Breast epithelium (tissue), 4 donors: ENCODE measurements around the gene STAT3. TPM values are rescaled to one million over a fixed set of nuclear protein-coding genes. Genes with fewer than 3 reads are reported as not detected.

Source experiments
- DNase-seq, 2 donors: peaks; one replicate each; pipeline ENCODE4 v3.0.0-alpha.2; 2019; ENCODE audit warnings: low spot score in 2 of 2
- H3K27ac ChIP-seq, 2 donors: fragments of 200-600 bp; sonication (generic) in 1 of 2; one replicate each; pipeline ENCODE4 v1.5.1; 2016 to 2019; ENCODE audit warnings: mild to moderate bottlenecking in 1 of 2
- H3K27me3 ChIP-seq, 2 donors: fragments of 200-600 bp; sonication (generic) in 1 of 2; one replicate each; pipeline versions ENCODE4 v1.5.1 to v1.6.0; 2017 to 2019; ENCODE audit warnings: control low read depth in 1 of 2, mild to moderate bottlenecking in 1 of 2
- H3K36me3 ChIP-seq: fragments of 200-600 bp; one replicate; pipeline ENCODE4 v1.5.1; 2019
- H3K4me1 ChIP-seq, 2 donors: fragments of 200-600 bp; sonication (generic); one replicate each; pipeline ENCODE4 v1.5.1; 2016 to 2019; ENCODE audit warnings: control low read depth in 1 of 2
- H3K4me3 ChIP-seq, 3 donors: fragments of 200-600 bp; sonication (generic); 1 replicate in 2 of 3; 2 replicates in 1 of 3; pipeline ENCODE4 v1.5.1; 2016 to 2019; ENCODE audit warnings: mild to moderate bottlenecking in 3 of 3, moderate library complexity in 2 of 3
- H3K9me3 ChIP-seq, 2 donors: fragments of 200-600 bp; sonication (generic) in 1 of 2; one replicate each; pipeline ENCODE4 v1.5.1; 2016 to 2019; ENCODE audit warnings: control low read depth in 1 of 2
- CTCF ChIP-seq, 3 donors: fragments of 450-650 bp; IDR thresholded peaks; one replicate each; pipeline ENCODE4 v1.5.1; 2016 to 2017; ENCODE audit warnings: antibody characterized with exemption in 3 of 3, mild to moderate bottlenecking in 3 of 3, moderate library complexity in 3 of 3
- POLR2A ChIP-seq: fragments of 450-650 bp; IDR thresholded peaks from one replicate; pipeline ENCODE4 v1.6.1; 2016; ENCODE audit warnings: antibody characterized with exemption, mild to moderate bottlenecking, moderate library complexity
- POLR2AphosphoS5 ChIP-seq, 3 donors: sonication (generic); formaldehyde crosslinking; IDR thresholded peaks; one replicate each; pipeline ENCODE4 v1.6.1; 2017; ENCODE audit warnings: antibody characterized with exemption in 3 of 3
- intact Hi-C: fragments of 100-400 bp; cut with DNase I; formaldehyde crosslinking; loops from one replicate; pipeline ENCODE4 v1.15.1; 2023; ENCODE audit warnings: low total_unique reads
- total RNA-seq, 3 donors: library from RNA; depleted of rRNA; stranded (reverse); fragments of >200 nt; gene quantifications; one replicate each; pipeline ENCODE4 v1.1.0, GENCODE V29; 2016

The STAT3 gene
- total RNA-seq, 3 donors from 2014 or later = 193 to 322 (median 238) TPM

DNA sequence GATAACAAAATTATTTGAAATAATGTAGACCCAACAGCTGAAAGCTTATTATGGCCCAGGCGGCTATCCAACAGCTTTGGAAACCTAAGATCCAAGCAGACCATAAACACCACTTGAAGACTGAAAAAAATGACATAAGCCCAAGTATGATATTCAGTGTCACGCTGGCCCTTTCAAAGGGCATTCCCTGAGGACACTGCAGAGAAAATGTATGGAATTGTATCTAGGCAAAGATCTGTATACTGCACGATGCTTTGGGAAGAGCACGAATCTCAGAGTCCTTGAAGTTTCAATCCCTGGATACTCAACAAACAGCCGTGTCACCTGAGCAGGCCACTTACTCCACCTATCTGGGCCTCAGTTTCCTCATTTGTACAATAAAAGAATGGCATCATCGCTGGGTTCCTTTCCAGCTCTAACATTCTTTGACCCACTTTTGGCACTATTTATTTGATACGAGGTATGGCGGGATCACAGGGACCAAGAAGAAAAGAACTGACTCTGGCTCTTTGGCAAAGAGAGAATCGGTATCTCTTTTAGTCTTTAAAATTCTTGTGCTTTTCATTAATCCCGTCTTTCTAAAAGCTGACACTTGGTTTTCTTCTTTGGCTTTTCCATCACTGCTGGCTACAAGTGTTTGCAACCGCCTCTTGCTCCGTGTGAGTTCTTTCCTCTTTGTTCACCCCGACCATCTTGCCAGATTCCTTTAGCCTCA lies 113.3 kb downstream of the STAT3 start:
- Histone ChIP-seq H3K4me1 (peaks cover 8 to 11% of the 10 kb centered on the region in 2 donors), H3K27ac (peak overlapping the region; percentile 91 to 96), H3K27me3 (no peaks in the 10 kb centered on the region), H3K4me3 (peak overlapping the region; percentile 84 to 88 (median 88)), H3K9me3 (no peaks in the 10 kb centered on the region), H3K36me3 (no peaks in the 10 kb centered on the region)
- intact Hi-C loops = no loop called here
- TF ChIP-seq CTCF (IDR thresholded peaks at IDR 0.05) (no peak), POLR2AphosphoS5 (IDR thresholded peaks at IDR 0.05) (no peak)
- no peak for DNase-seq

GRCh38 chr17:42274253-42274542 lies 114.0 kb downstream of the STAT3 start:
- no peaks in the 10 kb centered on the region for H3K27me3 ChIP-seq
- H3K36me3 ChIP-seq = no peaks in the 10 kb centered on the region
- H3K4me1 ChIP-seq = peaks cover 8 to 12% of the 10 kb centered on the region in 2 donors
- peak overlapping the region in 1 of 3 donors; percentile 88 for H3K4me3 ChIP-seq
- TF ChIP-seq POLR2A (no peak), POLR2AphosphoS5 (IDR thresholded peaks at IDR 0.05) (no peak), CTCF (IDR thresholded peaks at IDR 0.05) (no peak)
- intact Hi-C loops = no loop called here
- no peaks in the 10 kb centered on the region for H3K9me3 ChIP-seq
- peak in 1 of 2 donors; percentile 3 for DNase-seq
- H3K27ac ChIP-seq = no peak overlapping the region

- Histone ChIP-seq H3K36me3 (no peaks in the 10 kb centered on the region), H3K4me1 (peaks cover 8 to 12% of the 10 kb centered on the region in 2 donors), H3K9me3 (no peaks in the 10 kb centered on the region), H3K27ac (no peak overlapping the region), H3K27me3 (no peaks in the 10 kb centered on the region), H3K4me3 (no peak overlapping the region)
- TF ChIP-seq POLR2A = no peak
- no peak for TF ChIP-seq POLR2AphosphoS5 (IDR thresholded peaks at IDR 0.05)
- no peak for TF ChIP-seq CTCF (IDR thresholded peaks at IDR 0.05)
- intact Hi-C loops = no loop called here
- no peak for DNase-seq
These were observed 114.6 kb downstream of the STAT3 start for GRCh38 chr17:42273474-42274252.

- Histone ChIP-seq H3K4me1 (peaks cover 8 to 12% of the 10 kb centered on the region in 2 donors), H3K4me3 (no peak overlapping the region), H3K36me3 (no peaks in the 10 kb centered on the region), H3K9me3 (no peaks in the 10 kb centered on the region), H3K27ac (peak overlapping the region in 1 of 2 donors; percentile 45), H3K27me3 (no peaks in the 10 kb centered on the region)
- intact Hi-C loops = no loop called here
- no peak for DNase-seq
- TF ChIP-seq POLR2A (no peak), CTCF (IDR thresholded peaks at IDR 0.05) (no peak), POLR2AphosphoS5 (IDR thresholded peaks at IDR 0.05) (no peak)
These were observed 115.9 kb downstream of the STAT3 start for GRCh38 chr17:42272162-42272907.

- TF ChIP-seq POLR2AphosphoS5 (IDR thresholded peaks at IDR 0.05) = no peak
- TF ChIP-seq POLR2A = no peak
- no peak for TF ChIP-seq CTCF (IDR thresholded peaks at IDR 0.05)
- peak overlapping the region in 1 of 2 donors; percentile 45 for H3K27ac ChIP-seq
- H3K9me3 ChIP-seq = no peaks in the 10 kb centered on the region
- DNase-seq = no peak
- intact Hi-C loops = no loop called here
- no peaks in the 10 kb centered on the region for H3K27me3 ChIP-seq
- no peaks in the 10 kb centered on the region for H3K36me3 ChIP-seq
- no peak overlapping the region for H3K4me3 ChIP-seq
- H3K4me1 ChIP-seq = peaks cover 8 to 12% of the 10 kb centered on the region in 2 donors
These were observed 116.5 kb downstream of the STAT3 start for GRCh38 chr17:42271779-42272035.
